Measurements from ENCODE around the gene GFRA3.
A peak's percentile ranks its signal among the peaks of the same experiment; 100 is the strongest.

The GFRA3 gene

DNA sequence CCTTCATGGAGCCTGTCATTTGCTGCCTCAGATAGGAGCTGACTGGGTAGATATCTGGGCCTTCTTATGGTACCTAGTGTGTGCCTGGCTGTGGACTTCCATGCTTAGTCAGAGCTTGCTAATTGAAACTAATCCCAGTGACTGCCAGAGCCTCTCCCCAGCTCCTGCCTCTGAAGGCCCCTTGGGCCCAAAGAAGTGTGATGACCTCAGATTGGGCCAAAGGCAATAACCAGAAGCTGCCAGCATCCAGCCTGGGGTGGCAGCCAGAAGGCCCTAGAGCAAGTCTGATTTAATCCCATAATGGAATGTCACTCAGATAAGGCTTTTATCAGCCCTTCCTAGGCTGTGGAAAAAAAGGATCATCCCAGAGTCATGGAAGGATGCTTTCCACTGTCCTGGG, 44.2 kb downstream of the GFRA3 start (continued):
- no peak for TF ChIP-seq GLI2 (tag by site-specific recombination; IDR thresholded peaks at IDR 0.05; ENCODE audit: borderline replicate concordance, low read depth)
- no peak for TF ChIP-seq ZBTB1 (tag by site-specific recombination; IDR thresholded peaks at IDR 0.05)
- TF ChIP-seq, protein P1, sequence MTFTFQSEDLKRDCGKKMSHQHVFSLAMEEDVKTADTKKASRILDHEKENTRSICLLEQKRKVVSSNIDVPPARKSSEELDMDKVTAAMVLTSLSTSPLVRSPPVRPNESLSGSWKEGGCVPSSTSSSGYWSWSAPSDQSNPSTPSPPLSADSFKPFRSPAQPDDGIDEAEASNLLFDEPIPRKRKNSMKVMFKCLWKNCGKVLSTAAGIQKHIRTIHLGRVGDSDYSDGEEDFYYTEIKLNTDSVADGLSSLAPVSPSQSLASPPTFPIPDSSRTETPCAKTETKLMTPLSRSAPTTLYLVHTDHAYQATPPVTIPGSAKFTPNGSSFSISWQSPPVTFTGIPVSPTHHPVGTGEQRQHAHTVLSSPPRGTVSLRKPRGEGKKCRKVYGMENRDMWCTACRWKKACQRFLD (tag by site-specific recombination; IDR thresholded peaks at IDR 0.05): no peak
- no peak for TF ChIP-seq ZNF426 (tag by site-specific recombination; IDR thresholded peaks at IDR 0.05)
- TF ChIP-seq ZFP37 (tag by site-specific recombination; IDR thresholded peaks at IDR 0.05): no peak
- TF ChIP-seq ZNF473 (tag by site-specific recombination; IDR thresholded peaks at IDR 0.05): no peak
- TF ChIP-seq, protein P2, sequence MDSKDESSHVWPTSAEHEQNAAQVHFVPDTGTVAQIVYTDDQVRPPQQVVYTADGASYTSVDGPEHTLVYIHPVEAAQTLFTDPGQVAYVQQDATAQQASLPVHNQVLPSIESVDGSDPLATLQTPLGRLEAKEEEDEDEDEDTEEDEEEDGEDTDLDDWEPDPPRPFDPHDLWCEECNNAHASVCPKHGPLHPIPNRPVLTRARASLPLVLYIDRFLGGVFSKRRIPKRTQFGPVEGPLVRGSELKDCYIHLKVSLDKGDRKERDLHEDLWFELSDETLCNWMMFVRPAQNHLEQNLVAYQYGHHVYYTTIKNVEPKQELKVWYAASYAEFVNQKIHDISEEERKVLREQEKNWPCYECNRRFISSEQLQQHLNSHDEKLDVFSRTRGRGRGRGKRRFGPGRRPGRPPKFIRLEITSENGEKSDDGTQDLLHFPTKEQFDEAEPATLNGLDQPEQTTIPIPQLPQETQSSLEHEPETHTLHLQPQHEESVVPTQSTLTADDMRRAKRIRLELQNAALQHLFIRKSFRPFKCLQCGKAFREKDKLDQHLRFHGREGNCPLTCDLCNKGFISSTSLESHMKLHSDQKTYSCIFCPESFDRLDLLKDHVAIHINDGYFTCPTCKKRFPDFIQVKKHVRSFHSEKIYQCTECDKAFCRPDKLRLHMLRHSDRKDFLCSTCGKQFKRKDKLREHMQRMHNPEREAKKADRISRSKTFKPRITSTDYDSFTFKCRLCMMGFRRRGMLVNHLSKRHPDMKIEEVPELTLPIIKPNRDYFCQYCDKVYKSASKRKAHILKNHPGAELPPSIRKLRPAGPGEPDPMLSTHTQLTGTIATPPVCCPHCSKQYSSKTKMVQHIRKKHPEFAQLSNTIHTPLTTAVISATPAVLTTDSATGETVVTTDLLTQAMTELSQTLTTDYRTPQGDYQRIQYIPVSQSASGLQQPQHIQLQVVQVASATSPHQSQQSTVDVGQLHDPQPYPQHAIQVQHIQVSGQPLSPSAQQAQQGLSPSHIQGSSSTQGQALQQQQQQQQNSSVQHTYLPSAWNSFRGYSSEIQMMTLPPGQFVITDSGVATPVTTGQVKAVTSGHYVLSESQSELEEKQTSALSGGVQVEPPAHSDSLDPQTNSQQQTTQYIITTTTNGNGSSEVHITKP (tag by site-specific recombination; IDR thresholded peaks at IDR 0.05): peak; percentile 38; the same call in 1 of the 2 replicates
- no peak for TF ChIP-seq ZNF624 (tag by site-specific recombination; IDR thresholded peaks at IDR 0.05)
- TF ChIP-seq ZNF302 (tag by site-specific recombination; IDR thresholded peaks at IDR 0.05; ENCODE audit: low read depth): no peak
- no peak for TF ChIP-seq ZNF664 (tag by site-specific recombination; IDR thresholded peaks at IDR 0.05)
- TF ChIP-seq ZNF843 (tag by site-specific recombination; IDR thresholded peaks at IDR 0.05): no peak; the same call in 1 of the 2 replicates
- TF ChIP-seq ZEB2 (tag by site-specific recombination; IDR thresholded peaks at IDR 0.05): 0 out of 2 replicates have a peak, but pooled peaks have one; percentile 74
- TF ChIP-seq ZNF211 (tag by site-specific recombination; IDR thresholded peaks at IDR 0.05; ENCODE audit: low read depth): no peak
- no peak for TF ChIP-seq ZBTB44 (tag by site-specific recombination; IDR thresholded peaks at IDR 0.05)
- TF ChIP-seq KLF17 (tag by site-specific recombination; IDR thresholded peaks at IDR 0.05): no peak
- no peak; the same call in 1 of the 2 replicates for TF ChIP-seq KLF8 (tag by site-specific recombination; IDR thresholded peaks at IDR 0.05)
- TF ChIP-seq ZNF510 (tag by site-specific recombination; IDR thresholded peaks at IDR 0.05; ENCODE audit: insufficient replicate concordance): no peak
- no peak for TF ChIP-seq ZNF558 (tag by site-specific recombination; IDR thresholded peaks at IDR 0.05)
- TF ChIP-seq, protein P3, sequence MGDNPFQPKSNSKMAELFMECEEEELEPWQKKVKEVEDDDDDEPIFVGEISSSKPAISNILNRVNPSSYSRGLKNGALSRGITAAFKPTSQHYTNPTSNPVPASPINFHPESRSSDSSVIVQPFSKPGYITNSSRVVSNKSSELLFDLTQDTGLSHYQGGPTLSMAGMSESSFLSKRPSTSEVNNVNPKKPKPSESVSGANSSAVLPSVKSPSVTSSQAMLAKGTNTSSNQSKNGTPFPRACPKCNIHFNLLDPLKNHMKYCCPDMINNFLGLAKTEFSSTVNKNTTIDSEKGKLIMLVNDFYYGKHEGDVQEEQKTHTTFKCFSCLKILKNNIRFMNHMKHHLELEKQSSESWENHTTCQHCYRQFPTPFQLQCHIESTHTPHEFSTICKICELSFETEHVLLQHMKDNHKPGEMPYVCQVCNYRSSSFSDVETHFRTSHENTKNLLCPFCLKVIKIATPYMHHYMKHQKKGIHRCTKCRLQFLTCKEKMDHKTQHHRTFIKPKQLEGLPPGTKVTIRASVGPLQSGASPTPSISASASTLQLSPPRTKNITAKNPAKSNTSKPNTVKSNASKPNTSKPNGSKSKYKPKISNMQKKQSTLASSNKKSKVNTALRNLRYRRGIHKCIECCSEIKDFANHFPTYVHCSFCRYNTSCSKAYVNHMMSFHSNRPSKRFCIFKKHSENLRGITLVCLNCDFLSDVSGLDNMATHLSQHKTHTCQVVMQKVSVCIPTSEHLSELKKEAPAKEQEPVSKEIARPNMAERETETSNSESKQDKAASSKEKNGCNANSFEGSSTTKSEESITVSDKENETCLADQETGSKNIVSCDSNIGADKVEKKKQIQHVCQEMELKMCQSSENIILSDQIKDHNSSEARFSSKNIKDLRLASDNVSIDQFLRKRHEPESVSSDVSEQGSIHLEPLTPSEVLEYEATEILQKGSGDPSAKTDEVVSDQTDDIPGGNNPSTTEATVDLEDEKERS (tag by site-specific recombination; IDR thresholded peaks at IDR 0.05): 0 out of 2 replicates have a peak, but pooled peaks have one; percentile 18
- TF ChIP-seq, protein P4, sequence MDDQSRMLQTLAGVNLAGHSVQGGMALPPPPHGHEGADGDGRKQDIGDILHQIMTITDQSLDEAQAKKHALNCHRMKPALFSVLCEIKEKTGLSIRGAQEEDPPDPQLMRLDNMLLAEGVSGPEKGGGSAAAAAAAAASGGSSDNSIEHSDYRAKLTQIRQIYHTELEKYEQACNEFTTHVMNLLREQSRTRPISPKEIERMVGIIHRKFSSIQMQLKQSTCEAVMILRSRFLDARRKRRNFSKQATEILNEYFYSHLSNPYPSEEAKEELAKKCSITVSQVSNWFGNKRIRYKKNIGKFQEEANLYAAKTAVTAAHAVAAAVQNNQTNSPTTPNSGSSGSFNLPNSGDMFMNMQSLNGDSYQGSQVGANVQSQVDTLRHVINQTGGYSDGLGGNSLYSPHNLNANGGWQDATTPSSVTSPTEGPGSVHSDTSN (CRISPR knock-in tag; IDR thresholded peaks at IDR 0.05): no peak
- no peak for TF ChIP-seq EGR2 (tag by site-specific recombination; IDR thresholded peaks at IDR 0.05; ENCODE audit: low read depth)
- no peak for TF ChIP-seq BCL11B (tag by site-specific recombination; IDR thresholded peaks at IDR 0.05; ENCODE audit: low read depth)
- TF ChIP-seq ZBTB8A (tag by site-specific recombination; IDR thresholded peaks at IDR 0.05): no peak
- TF ChIP-seq ZNF114 (tag by site-specific recombination; IDR thresholded peaks at IDR 0.05): no peak
- TF ChIP-seq SP7 (tag by site-specific recombination; IDR thresholded peaks at IDR 0.05): 0 out of 2 replicates have a peak, but pooled peaks have one; percentile 63
- TF ChIP-seq TRIM28 (IDR thresholded peaks at IDR 0.05; ENCODE audit: borderline replicate concordance, low read length): no peak
- TF ChIP-seq, protein P5, sequence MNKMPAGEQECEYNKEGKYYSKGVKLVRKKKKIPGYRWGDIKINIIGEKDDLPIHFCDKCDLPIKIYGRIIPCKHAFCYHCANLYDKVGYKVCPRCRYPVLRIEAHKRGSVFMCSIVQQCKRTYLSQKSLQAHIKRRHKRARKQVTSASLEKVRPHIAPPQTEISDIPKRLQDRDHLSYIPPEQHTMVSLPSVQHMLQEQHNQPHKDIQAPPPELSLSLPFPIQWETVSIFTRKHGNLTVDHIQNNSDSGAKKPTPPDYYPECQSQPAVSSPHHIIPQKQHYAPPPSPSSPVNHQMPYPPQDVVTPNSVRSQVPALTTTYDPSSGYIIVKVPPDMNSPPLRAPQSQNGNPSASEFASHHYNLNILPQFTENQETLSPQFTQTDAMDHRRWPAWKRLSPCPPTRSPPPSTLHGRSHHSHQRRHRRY (tag by site-specific recombination; IDR thresholded peaks at IDR 0.05): no peak
- TF ChIP-seq ZNF423 (tag by site-specific recombination; IDR thresholded peaks at IDR 0.05): no peak
- TF ChIP-seq PRDM1 (tag by site-specific recombination; IDR thresholded peaks at IDR 0.05): no peak

Measured in HEK293 (cell line).